DOHH2 (cell line): ENCODE data around the gene EPB41.
"Not testable (repeated sequence)": the region's sequence is repeated elsewhere in the genome, so short reads cannot be mapped to it uniquely, and the experiment has no call there.

Source experiments
- H3F3A ChIP-seq: fragments of 200-600 bp; sonication (generic), shearing (Covaris generic); 2 replicates; pipeline ENCODE4 v1.6.0; 2016; ENCODE audit warnings: antibody characterized with exemption, mild to moderate bottlenecking; ENCODE audit not compliant: control insufficient read depth, insufficient read depth
- H3K27ac ChIP-seq: fragments of 200-600 bp; sonication (generic); 2 replicates; pipeline ENCODE4 v1.5.1; 2014; ENCODE audit warnings: low read depth, mild to moderate bottlenecking, low read length, moderate library complexity
- H3K27me3 ChIP-seq: fragments of 200-600 bp; sonication (generic); 2 replicates; pipeline ENCODE4 v1.6.1; 2014; ENCODE audit warnings: mild to moderate bottlenecking, low read length, mixed read lengths; ENCODE audit not compliant: control insufficient read depth
- H3K36me3 ChIP-seq: fragments of 200-600 bp; sonication (generic); 2 replicates; pipeline ENCODE4 v1.6.1; 2014; ENCODE audit warnings: mild to moderate bottlenecking, low read length, moderate library complexity, mixed read lengths; ENCODE audit not compliant: control insufficient read depth
- H3K4me1 ChIP-seq: fragments of 200-600 bp; sonication (generic); 2 replicates; pipeline ENCODE4 v1.6.1; 2014; ENCODE audit warnings: mild to moderate bottlenecking, low read length, mixed read lengths; ENCODE audit not compliant: control insufficient read depth
- H3K4me2 ChIP-seq: fragments of 200-600 bp; sonication (generic); 2 replicates; pipeline ENCODE4 v1.6.0; 2014; ENCODE audit warnings: mild to moderate bottlenecking, low read length, moderate library complexity
- H3K4me3 ChIP-seq: fragments of 200-600 bp; sonication (generic); 2 replicates; pipeline ENCODE4 v1.5.1; 2014; ENCODE audit warnings: mild to moderate bottlenecking, low read length, mixed read lengths
- H3K79me2 ChIP-seq: fragments of 200-600 bp; sonication (generic); 2 replicates; pipeline ENCODE4 v1.6.1; 2014; ENCODE audit warnings: mild to moderate bottlenecking, low read length, mixed read lengths; ENCODE audit not compliant: control insufficient read depth
- H3K9me2 ChIP-seq: fragments of 200-600 bp; sonication (generic); replicated peaks from 2 replicates; pipeline ENCODE4 v1.6.1; 2014; ENCODE audit warnings: mild to moderate bottlenecking, low read length, mixed read lengths; ENCODE audit not compliant: control insufficient read depth
- H3K9me3 ChIP-seq: fragments of 200-600 bp; sonication (generic); 2 replicates; pipeline ENCODE4 v1.6.1; 2014; ENCODE audit warnings: antibody characterized with exemption, low read length, mixed read lengths; ENCODE audit not compliant: control insufficient read depth, insufficient read depth
- H4K20me1 ChIP-seq: fragments of 200-600 bp; sonication (generic); 2 replicates; pipeline ENCODE4 v1.6.0; 2014; ENCODE audit warnings: low read depth, mild to moderate bottlenecking, antibody characterized with exemption, low read length, moderate library complexity; ENCODE audit not compliant: control insufficient read depth, insufficient read depth
- EZH2phosphoT487 ChIP-seq: fragments of 200-600 bp; sonication (generic); IDR thresholded peaks from 2 replicates; pipeline ENCODE4 v1.6.1; 2017; ENCODE audit warnings: borderline replicate concordance, mild to moderate bottlenecking, antibody characterized with exemption, low read length, moderate library complexity, mixed read lengths
- TF ChIP-seq, protein P1 (sequence below): fragments of 200-600 bp; sonication (generic); IDR thresholded peaks from one replicate; pipeline ENCODE4 v1.5.1; 2014; ENCODE audit warnings: antibody characterized with exemption, mild to moderate bottlenecking, low read depth, low read length; ENCODE audit not compliant: poor library complexity, severe bottlenecking

Gene EPB41

DNA sequence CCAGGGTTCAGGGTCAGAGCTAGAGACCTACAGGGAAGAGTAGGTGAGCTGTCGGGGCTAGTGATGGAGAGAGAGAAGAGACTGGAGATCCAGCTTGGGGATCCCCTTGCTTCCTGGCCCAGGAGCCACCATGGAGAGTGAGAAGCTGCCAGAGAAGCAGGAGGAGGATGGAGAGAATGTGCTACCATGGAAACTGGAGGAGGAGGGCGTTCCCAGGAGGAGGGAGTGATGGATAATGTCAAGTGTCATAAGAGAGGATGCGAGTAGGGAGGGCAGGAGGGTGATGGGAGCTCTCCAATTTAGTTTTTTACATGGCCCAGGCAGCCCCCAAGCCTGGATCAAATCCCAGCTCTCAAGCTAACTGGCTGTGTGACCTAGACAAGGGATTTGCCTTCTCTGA, 46.5 kb upstream of the EPB41 start:
- Histone ChIP-seq H4K20me1 (no peaks in the 10 kb centered on the region), H3K27me3 (peaks cover 2% of the 10 kb centered on the region; the same call in 1 of the 2 replicates), H3K4me1 (no peaks in the 10 kb centered on the region), H3K4me2 (no peak overlapping the region), H3K79me2 (no peaks in the 10 kb centered on the region), H3K9me2 (no peaks in the 10 kb centered on the region), H3F3A (no peaks in the 10 kb centered on the region), H3K27ac (no peak overlapping the region), H3K9me3 (no peaks in the 10 kb centered on the region), H3K4me3 (no peak overlapping the region), H3K36me3 (no peaks in the 10 kb centered on the region)
- TF ChIP-seq, protein P1, sequence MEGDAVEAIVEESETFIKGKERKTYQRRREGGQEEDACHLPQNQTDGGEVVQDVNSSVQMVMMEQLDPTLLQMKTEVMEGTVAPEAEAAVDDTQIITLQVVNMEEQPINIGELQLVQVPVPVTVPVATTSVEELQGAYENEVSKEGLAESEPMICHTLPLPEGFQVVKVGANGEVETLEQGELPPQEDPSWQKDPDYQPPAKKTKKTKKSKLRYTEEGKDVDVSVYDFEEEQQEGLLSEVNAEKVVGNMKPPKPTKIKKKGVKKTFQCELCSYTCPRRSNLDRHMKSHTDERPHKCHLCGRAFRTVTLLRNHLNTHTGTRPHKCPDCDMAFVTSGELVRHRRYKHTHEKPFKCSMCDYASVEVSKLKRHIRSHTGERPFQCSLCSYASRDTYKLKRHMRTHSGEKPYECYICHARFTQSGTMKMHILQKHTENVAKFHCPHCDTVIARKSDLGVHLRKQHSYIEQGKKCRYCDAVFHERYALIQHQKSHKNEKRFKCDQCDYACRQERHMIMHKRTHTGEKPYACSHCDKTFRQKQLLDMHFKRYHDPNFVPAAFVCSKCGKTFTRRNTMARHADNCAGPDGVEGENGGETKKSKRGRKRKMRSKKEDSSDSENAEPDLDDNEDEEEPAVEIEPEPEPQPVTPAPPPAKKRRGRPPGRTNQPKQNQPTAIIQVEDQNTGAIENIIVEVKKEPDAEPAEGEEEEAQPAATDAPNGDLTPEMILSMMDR = no peak
- no peak for TF ChIP-seq EZH2phosphoT487

DNA sequence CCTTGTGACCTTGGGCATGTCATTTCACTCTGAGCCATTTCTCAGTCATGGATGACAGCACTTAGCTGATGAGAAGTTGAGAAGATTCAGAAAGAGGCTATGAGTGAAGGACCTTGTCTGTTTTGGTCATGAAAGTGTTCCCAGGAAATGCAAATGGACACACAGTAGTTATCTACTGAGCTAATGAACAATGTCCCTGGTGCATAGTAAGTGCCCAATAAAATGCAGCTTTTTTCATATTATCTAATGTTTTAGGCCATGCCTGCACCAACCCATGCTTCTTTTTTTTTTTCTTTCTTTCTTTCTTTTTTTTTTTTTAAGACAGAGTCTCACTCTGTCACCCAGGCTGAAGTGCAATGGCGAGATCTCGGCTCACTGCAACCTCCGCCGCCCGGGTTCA, 44.4 kb upstream of the EPB41 start:
- H3K4me1 ChIP-seq = no peaks in the 10 kb centered on the region
- no peak overlapping the region for H3K27ac ChIP-seq
- no peaks in the 10 kb centered on the region for H3F3A ChIP-seq
- H3K4me3 ChIP-seq = no peak overlapping the region
- no peaks in the 10 kb centered on the region for H4K20me1 ChIP-seq
- TF ChIP-seq, protein P1 = no peak
- no peak for TF ChIP-seq EZH2phosphoT487
- H3K4me2 ChIP-seq = no peak overlapping the region
- no peaks in the 10 kb centered on the region for H3K79me2 ChIP-seq
- H3K36me3 ChIP-seq = no peaks in the 10 kb centered on the region
- H3K9me2 ChIP-seq = no peaks in the 10 kb centered on the region
- peaks cover 2% of the 10 kb centered on the region; the same call in 1 of the 2 replicates for H3K27me3 ChIP-seq
- no peaks in the 10 kb centered on the region for H3K9me3 ChIP-seq

DNA sequence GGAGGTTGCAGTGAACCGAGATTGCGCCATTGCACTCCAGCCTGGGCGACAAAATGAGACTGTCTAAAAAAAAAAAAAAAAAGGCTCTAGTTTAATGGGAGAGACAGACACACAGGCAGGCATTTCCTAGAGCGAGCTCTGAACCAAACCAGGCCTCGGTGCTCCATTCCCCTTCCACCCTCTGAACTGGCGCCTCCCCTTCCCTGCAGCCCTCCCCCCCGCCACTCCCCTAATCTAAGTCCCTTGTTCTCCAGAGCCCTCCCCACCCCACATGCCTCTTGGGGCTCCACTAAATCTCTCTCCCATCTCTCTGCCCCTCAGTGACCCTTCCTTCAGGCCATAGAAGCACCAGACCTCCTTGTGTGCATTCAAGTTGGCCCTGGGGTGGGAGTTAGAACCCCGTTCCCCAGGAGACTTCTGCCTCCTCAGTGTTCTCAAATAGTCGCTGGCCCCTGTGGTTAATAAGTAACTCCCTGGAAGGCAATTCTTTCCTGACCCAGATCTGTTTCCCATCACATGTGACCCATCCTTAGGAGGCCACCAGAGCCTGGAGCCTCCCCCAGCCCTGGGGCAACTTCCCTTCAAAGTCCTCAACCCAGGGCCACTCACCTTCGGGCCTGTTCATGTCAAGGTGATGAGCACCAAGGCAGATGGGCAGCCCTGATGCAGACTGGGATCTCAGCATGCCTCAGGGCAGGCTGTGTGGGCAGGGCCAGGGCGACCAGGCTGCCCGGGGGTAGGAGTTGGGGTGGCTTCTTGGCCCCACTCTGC, 42.6 kb upstream of the EPB41 start:
- Histone ChIP-seq H3K4me3 (no peak overlapping the region), H3K4me1 (no peaks in the 10 kb centered on the region), H3F3A (no peaks in the 10 kb centered on the region), H3K9me2 (no peaks in the 10 kb centered on the region), H3K4me2 (no peak overlapping the region), H3K79me2 (no peaks in the 10 kb centered on the region), H3K27ac (no peak overlapping the region), H3K9me3 (no peaks in the 10 kb centered on the region), H4K20me1 (no peaks in the 10 kb centered on the region), H3K27me3 (peaks cover 2% of the 10 kb centered on the region; the same call in 1 of the 2 replicates), H3K36me3 (no peaks in the 10 kb centered on the region)
- TF ChIP-seq, protein P1 = no peak

DNA sequence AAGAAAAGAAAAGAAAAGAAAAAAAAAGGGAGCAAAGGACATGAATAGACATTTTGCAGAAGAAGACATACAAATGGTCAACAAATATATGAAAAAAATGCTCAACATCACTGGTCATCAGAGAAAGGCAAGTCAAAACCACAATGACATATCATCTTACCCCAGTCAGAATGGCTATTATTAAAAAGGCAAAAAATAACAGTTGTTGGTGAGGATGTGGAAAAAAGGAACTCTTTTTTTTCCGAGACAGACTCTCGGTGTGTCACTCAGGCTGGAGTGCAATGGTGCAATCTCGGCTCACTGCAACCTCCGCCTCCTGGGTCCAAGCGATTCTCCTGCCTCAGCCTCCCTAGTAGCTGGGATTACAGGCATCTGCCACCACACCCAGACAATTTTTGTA, 39.2 kb upstream of the EPB41 start:
- H3K4me2 ChIP-seq, H3K9me3 ChIP-seq, H3K79me2 ChIP-seq, H4K20me1 ChIP-seq, H3K36me3 ChIP-seq, H3K9me2 ChIP-seq, H3K27ac ChIP-seq, H3K4me1 ChIP-seq, H3K27me3 ChIP-seq, H3K4me3 ChIP-seq, H3F3A ChIP-seq: not testable (repeated sequence)
